AG04450 (cell line): ENCODE results near the gene SECTM1. TPM values are rescaled to one million over a fixed set of nuclear protein-coding genes. Genes with fewer than 3 reads are reported as not detected.

Experiments
- CTCF ChIA-PET: fragments of 300-600, 350-600 bp; formaldehyde crosslinking; extraction: SDS; loops from one replicate; lab custom pipeline; 2022; ENCODE audit warnings: antibody characterized with exemption, inconsistent platforms; lab: Charles Lee
- POLR2A ChIA-PET: fragments of 350-600 bp; formaldehyde crosslinking; extraction: SDS; loops from one replicate; lab custom pipeline; 2021; ENCODE audit warnings: antibody characterized with exemption, inconsistent platforms; lab: Yijun Ruan, JAX
- DNase-seq: peaks from one replicate; pipeline ENCODE4 v3.0.0-alpha.2; 2011; ENCODE audit warnings: low read depth, low spot score
- H3K27ac ChIP-seq: one replicate; pipeline ENCODE4 v1.5.1; 2012; ENCODE audit warnings: low read depth, low read length, control low read depth
- H3K27me3 ChIP-seq: one replicate; pipeline ENCODE4 v1.6.0; 2012; ENCODE audit warnings: low read length; ENCODE audit not compliant: control insufficient read depth, insufficient read depth
- H3K4me3 ChIP-seq: 2 replicates; pipeline ENCODE4 v1.5.1; 2011; ENCODE audit warnings: mild to moderate bottlenecking, low read depth, low read length, control low read depth
- H3K9me3 ChIP-seq: 2 replicates; pipeline ENCODE4 v1.5.1; 2012; ENCODE audit warnings: low read length; ENCODE audit not compliant: control insufficient read depth, insufficient read depth
- polyA plus RNA-seq: library from polyadenylated mRNA; depleted of rRNA; stranded (reverse); fragments of >200 nt; gene quantifications from 2 replicates; pipeline ENCODE4 v1.2.3, GENCODE V29; 2011
- TF ChIP-seq, protein P1 (sequence below): IDR thresholded peaks from 2 replicates; pipeline ENCODE4 v1.5.1; 2011; ENCODE audit warnings: low read depth, low read length, control low read depth, inconsistent platforms

SECTM1 gene
- polyA plus RNA-seq, 1 experiment = 8.0 TPM

DNA sequence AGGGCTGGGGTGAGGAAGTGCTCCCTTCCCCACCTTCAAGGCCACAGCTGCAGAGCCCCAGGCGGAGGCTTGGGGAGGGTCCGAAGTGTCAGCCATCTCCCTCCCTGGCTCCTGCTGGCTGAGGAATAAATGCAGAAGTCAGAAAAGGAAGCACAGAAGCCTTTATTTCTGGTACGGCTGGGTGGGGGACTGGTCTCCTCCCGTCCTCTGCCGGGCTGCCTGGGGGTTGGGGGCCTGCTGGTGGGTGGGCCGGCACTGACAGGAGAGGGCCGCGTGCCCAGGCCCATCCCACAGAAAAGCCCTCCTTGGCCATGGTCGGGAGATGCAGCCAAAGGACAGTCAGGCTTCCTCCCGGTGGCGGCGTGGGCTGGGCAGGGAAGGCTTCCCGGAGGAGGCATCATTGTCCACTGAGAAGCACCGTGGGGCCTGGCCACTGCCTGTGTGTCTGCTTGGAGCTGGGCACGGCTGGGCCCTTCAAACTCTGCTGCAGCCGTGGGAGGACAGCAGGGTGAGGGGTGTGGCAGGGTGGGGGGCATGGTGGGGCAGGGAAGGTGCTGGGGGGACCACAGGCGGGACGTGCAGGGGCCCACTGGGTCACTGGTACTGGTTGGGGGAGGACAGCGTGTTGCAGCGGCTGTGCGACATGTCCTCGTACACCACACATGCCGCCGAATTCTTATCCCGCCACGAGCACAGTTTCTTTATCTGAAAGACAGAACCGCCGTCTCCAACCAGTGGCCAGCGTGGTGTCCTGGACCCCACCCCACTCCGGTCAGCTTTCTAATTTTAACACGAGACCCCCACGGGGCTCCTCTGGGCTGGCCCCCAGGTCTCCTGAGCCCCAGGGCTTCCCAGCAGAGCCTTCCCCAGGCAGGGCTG is 18.6 kb downstream of the SECTM1 start:
- Histone ChIP-seq H3K27me3 (peaks cover 47% of the 10 kb centered on the region), H3K27ac (no peak overlapping the region), H3K4me3 (no peak overlapping the region), H3K9me3 (peaks cover 28% of the 10 kb centered on the region)
- no peak for DNase-seq
- TF ChIP-seq, protein P1, sequence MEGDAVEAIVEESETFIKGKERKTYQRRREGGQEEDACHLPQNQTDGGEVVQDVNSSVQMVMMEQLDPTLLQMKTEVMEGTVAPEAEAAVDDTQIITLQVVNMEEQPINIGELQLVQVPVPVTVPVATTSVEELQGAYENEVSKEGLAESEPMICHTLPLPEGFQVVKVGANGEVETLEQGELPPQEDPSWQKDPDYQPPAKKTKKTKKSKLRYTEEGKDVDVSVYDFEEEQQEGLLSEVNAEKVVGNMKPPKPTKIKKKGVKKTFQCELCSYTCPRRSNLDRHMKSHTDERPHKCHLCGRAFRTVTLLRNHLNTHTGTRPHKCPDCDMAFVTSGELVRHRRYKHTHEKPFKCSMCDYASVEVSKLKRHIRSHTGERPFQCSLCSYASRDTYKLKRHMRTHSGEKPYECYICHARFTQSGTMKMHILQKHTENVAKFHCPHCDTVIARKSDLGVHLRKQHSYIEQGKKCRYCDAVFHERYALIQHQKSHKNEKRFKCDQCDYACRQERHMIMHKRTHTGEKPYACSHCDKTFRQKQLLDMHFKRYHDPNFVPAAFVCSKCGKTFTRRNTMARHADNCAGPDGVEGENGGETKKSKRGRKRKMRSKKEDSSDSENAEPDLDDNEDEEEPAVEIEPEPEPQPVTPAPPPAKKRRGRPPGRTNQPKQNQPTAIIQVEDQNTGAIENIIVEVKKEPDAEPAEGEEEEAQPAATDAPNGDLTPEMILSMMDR = no peak
- POLR2A ChIA-PET = no interaction called here
- CTCF ChIA-PET = no interaction called here

DNA sequence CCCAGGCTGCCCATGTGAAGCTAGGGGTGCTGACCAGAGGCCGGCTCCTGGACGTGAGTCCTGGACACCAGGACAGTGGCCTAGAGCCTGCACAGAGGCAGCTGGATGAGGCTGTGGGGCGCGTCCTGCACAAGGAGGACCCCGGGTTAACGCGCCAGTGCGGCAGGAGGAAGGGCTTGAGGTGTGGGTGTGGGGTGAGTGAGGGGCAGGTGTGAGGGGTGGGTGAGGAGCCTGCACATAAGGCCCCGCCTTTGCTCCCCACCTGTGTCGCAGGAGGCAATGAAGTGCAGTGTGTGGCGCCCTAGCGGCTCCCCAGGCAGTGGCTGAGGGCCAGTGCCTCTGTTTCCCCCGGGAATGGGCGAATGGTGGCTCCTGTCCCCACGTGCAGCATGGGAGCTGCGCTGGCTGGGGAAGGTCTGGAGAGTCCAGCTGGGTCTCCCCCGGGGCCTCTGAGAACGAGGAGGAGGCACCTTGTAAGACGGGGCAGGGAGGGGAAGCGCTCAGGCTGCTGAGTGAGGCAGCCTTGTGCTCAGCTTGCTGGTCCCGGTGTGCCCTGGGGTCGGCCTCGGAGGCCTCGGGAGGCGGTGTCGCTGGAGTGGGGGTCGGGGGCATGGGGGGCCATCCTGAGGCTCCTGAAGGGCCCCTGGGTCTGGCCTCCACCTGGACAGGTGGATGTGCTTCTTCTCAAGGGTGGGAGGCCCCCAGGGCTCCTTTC is 19.4 kb downstream of the SECTM1 start:
- TF ChIP-seq, protein P1 = no peak
- ChIA-PET POLR2A (no interaction called here), CTCF (no interaction called here)
- Histone ChIP-seq H3K4me3 (no peak overlapping the region), H3K9me3 (peaks cover 21% of the 10 kb centered on the region), H3K27me3 (peaks cover 51% of the 10 kb centered on the region), H3K27ac (no peak overlapping the region)
- DNase-seq = no peak

DNA sequence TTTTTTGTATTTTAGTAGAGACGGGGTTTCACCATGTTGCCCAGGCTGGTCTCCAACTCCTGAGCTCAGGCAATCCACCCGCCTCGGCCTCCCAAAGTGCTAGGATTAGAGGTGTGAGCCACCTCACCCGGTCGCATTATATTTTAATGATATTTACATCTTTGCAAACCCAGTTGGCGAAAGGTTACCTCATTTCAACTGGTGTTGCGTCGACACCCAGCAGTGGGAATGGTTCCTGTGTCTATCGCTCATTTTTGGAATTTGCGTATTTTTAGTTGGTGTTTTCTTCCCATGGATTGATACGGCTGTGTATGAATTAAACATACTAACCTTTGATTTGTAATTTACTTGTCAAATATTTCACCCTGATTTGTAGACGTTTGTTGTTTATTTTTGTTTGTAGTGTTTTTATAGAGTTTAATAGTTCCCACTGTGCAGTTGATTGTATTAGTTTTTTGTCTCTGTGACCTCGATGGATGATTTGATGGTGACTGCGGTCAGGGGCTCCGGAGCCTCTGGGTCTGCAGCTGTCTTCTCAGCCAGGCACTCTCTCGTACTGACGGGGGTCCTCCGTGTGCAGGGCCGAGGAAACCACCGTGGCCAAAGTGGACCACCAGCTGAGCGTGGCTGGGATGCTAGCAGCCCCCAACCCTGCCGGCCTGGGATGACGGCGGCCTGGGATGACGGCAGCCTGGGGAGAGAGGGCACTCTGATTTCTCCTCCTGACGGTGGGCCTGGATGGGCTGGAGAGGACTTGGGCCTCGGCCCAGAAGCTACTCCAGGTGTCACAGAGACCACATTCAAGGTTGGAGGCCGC is 20.2 kb downstream of the SECTM1 start:
- Histone ChIP-seq H3K9me3 (peaks cover 16% of the 10 kb centered on the region; the same call in 1 of the 2 replicates), H3K27me3 (peaks cover 51% of the 10 kb centered on the region), H3K27ac (no peak overlapping the region), H3K4me3 (no peak overlapping the region)
- CTCF ChIA-PET = no interaction called here
- no peak for DNase-seq
- TF ChIP-seq, protein P1 = no peak
- POLR2A ChIA-PET = no interaction called here

DNA sequence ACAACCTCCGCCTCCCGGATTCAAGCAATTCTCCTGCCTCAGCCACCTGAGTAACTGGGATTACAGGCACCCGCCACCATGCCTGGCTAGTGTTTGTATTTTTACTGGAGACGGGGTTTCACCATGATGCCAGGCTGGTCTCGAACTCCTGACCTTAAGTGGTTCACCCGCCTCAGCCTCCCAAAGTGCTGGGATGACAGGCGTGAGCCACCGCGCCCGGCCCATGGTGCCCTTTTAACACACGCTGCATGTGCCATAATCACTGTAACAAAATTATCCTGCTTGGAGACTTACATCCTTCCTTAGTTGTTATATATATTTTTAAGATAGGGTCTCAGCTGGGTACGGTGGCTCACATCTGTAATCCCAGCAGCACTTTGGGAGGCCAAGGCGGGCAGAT is 21.6 kb downstream of the SECTM1 start:
- DNase-seq = no peak
- POLR2A ChIA-PET = no interaction called here
- Histone ChIP-seq H3K9me3 (peaks cover 3% of the 10 kb centered on the region; the same call in 1 of the 2 replicates), H3K27ac (no peak overlapping the region), H3K27me3 (peaks cover 50% of the 10 kb centered on the region), H3K4me3 (no peak overlapping the region)
- TF ChIP-seq, protein P1 = no peak
- CTCF ChIA-PET = no interaction called here
